H1 (cell line): ENCODE results near the gene GLTP. TPM values are rescaled to one million over a fixed set of nuclear protein-coding genes. Genes with fewer than 3 reads are reported as not detected.

Source experiments
- GABPA ChIP-seq: IDR thresholded peaks from 2 replicates; pipeline ENCODE4 v1.6.1; 2011; ENCODE audit warnings: mild to moderate bottlenecking, low read length, moderate library complexity, borderline replicate concordance; ENCODE audit not compliant: insufficient read depth
- polyA plus RNA-seq, 7 experiments: library from polyadenylated mRNA; depleted of rRNA in 3 of 7; stranded (reverse) in 5 of 7; unstranded in 2 of 7; fragments of >200 nt in 5 of 7; fragments of 200-250 nt in 2 of 7; gene quantifications; 1 replicate in 5 of 7; 2 replicates in 1 of 7; 4 replicates in 1 of 7; pipeline versions ENCODE4 v1.2.1 to v1.2.3, GENCODE V29; 2011 to 2013; ENCODE audit warnings: missing spikeins in 2 of 7, mixed read lengths in 2 of 7
- total RNA-seq: library from RNA; stranded (reverse); fragmentation: NEBNext Ultra II Directional; extraction: Animal tissue kit (Norgen Biotek cat#: 25700); gene quantifications from 2 replicates; pipeline ENCODE4 v1.2.1, GENCODE V29; 2021

The GLTP gene
- total and polyA plus RNA-seq, 2 of the 8 experiments (the other 6 are each of a cell fraction or from before 2014, with no cell fraction given) = 9.8 to 26.1 TPM

DNA sequence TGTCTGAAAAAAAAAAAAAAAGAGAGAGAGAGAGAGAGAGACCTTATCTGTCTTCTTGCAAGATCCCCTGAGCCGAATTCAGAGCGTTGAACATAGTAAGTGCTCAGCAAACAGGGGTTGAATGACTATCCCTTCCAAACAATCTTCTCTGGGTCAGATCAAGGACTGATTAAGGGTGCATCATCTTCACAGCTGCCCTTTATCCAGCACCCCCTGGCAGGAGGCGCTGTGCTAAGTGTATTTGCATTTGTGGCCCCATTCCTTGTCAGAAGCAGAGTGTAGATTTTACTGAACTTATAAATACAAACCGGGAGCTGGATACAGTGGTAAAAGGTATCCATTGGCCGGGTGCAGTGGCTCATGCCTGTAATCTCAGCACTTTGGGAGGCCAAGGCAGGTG is 38.3 kb downstream of the GLTP start (continued):
- TF ChIP-seq GABPA = no peak
